Endothelial cell of umbilical vein (primary cell): ENCODE results near the gene SH3BP4.
A peak's percentile ranks its signal among the peaks of the same experiment; 100 is the strongest.

Experiments
- CTCF ChIP-seq, 2 donors: IDR thresholded peaks; 1 replicate in 1 of 2; 2 replicates in 1 of 2; pipeline ENCODE4 v1.5.1; 2011; ENCODE audit warnings: low read length in 2 of 2, mild to moderate bottlenecking in 2 of 2, moderate library complexity in 2 of 2, control low read depth in 1 of 2, inconsistent platforms in 1 of 2, low read depth in 1 of 2; ENCODE audit not compliant: insufficient read depth in 1 of 2; ENCODE audit errors: extremely low read depth in 1 of 2
- EZH2 ChIP-seq: IDR thresholded peaks from 2 replicates; pipeline ENCODE4 v1.6.1; 2012; ENCODE audit warnings: borderline replicate concordance, low read depth, mild to moderate bottlenecking, moderate library complexity, low read length, inconsistent platforms; ENCODE audit not compliant: severe bottlenecking
- POLR2A ChIP-seq: IDR thresholded peaks from 2 replicates; pipeline ENCODE4 v1.6.1; 2012; ENCODE audit warnings: low read depth, mild to moderate bottlenecking, control low read depth, low read length

- TF ChIP-seq CTCF (IDR thresholded peaks at IDR 0.05; ENCODE audit: extremely low read depth in 1 of 2, insufficient read depth in 1 of 2, low read depth in 1 of 2, low read length in 2 of 2): no peak
- peak; percentile 18 for TF ChIP-seq POLR2A
- no peak for TF ChIP-seq EZH2
These were observed 4.2 kb downstream of the SH3BP4 start for GRCh38 chr2:234955971-234956509.
